Right cardiac atrium (tissue), 5 donors: Measurements from ENCODE around the gene PYCR2. TPM values are rescaled to one million over a fixed set of nuclear protein-coding genes. Genes with fewer than 3 reads are reported as not detected.

Experiments
- ATAC-seq, 2 donors: fragments of 200-7000 bp; cut with Tn5 transposase; one replicate each; pipeline versions ENCODE4 v1.8.0 to v1.9.1; 2020; ENCODE audit warnings: moderate library complexity in 2 of 2, mild to moderate bottlenecking in 1 of 2
- DNase-seq, 3 donors: peaks; one replicate each; pipeline ENCODE4 v3.0.0-alpha.2; 2020
- H3K27ac ChIP-seq: one replicate; pipeline ENCODE4 v1.5.1; 2013; ENCODE audit warnings: mild to moderate bottlenecking, low read length, control low read depth, moderate library complexity
- H3K27me3 ChIP-seq: one replicate; pipeline ENCODE4 v1.6.1; 2013; ENCODE audit not compliant: control insufficient read depth, insufficient read depth
- H3K4me1 ChIP-seq: one replicate; pipeline ENCODE4 v1.6.1; 2013; ENCODE audit warnings: low read length; ENCODE audit not compliant: control insufficient read depth, insufficient read depth
- H3K4me3 ChIP-seq: one replicate; pipeline ENCODE4 v1.5.1; 2013; ENCODE audit warnings: low read length, control low read depth
- H3K9me3 ChIP-seq: one replicate; pipeline ENCODE4 v1.6.1; 2013; ENCODE audit warnings: low read length; ENCODE audit not compliant: control insufficient read depth
- WGBS: extraction: QIAGEN DNeasy Blood & Tissue Kit; methylation state at CpG from one replicate; pipeline ENCODE4 v1.1.7; 2013; 5-methylcytosine and 5-hydroxymethylcytosine counted together
- intact Hi-C, 4 donors: fragments of 100-400 bp; cut with DNase I; formaldehyde crosslinking; loops; one replicate each; pipeline versions ENCODE4 v1.11.0 to v1.14.0; 2022 to 2023
- microRNA-seq, 2 donors: library from miRNA; unstranded; fragments of <30 nt; microRNA quantifications; one replicate each; pipeline ENCODE4 v1.2.0, GENCODE V29; 2020 to 2021
- polyA plus RNA-seq: library from polyadenylated mRNA; stranded (reverse); fragments of 200-250 nt; gene quantifications from one replicate; pipeline ENCODE4 v1.2.3, GENCODE V29; 2013
- total RNA-seq, 4 donors: library from RNA; stranded (reverse); fragmentation: NEBNext Ultra II Directional; extraction: Animal tissue kit (Norgen Biotek cat#: 25700); gene quantifications; one replicate each; pipeline ENCODE4 v1.2.1, GENCODE V29; 2021
- donor health status: healthy with polysubstance abuse.
- donor health status: DM: no; HTN: yes; CAD: no.
- donor health status: DM: no; HTN: no; CAD: no.
- donor health status: DM: no; HTN: yes; CAD: no; lungs with severe emphysema.
- donor health status: DM: yes; HTN: yes; CAD: no.

PYCR2 gene
- total and polyA plus RNA-seq, 5 donors = 57.4 to 76.9 (median 64.2) TPM

- Histone ChIP-seq H3K4me3 (no peak overlapping the region), H3K4me1 (no peaks in the 10 kb centered on the region), H3K9me3 (no peaks in the 10 kb centered on the region), H3K27ac (no peak overlapping the region), H3K27me3 (no peaks in the 10 kb centered on the region)
- DNase-seq (no peak), ATAC-seq (no peak)
- 69% methylated on average over 3 of the region's 3 CpGs for WGBS
- intact Hi-C loops = no loop called here
Observed at GRCh38 chr1:225872075-225872430, 52.0 kb downstream of the PYCR2 start.

DNA sequence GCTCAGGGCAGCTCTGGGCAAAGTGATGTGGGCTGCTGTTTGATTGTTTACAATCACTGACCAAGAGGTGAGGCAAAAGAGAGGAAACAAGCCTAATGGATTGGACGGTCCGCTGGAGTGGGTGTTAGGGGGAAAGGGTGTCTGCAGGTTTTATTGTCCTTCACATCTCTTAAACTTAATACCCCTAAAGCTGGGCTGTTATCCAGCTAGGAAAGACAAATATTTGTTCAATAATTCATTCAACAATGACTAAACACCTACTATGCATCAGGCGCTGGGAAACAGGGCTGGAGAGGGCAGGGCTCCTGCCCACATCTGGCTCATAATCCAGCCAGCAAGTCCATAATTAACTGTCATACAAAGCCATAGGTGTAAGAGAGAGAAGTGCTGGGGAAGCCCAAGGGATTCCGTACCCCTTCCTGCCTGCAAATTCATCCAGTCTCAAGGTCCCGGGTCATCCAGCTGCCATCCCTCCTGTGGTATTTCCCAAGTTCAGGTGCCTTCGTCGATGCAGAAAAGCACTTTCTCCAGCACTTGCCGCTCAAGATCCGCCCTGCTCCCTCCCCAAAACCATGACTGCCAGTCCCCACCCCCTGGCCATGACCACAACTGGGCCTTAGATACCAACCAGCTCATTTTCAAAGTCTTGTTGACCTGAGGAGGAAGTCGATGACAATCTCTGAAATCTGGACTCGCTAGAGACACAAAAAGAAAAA, 52.5 kb downstream of the PYCR2 start:
- Histone ChIP-seq H3K9me3 (no peaks in the 10 kb centered on the region), H3K27me3 (no peaks in the 10 kb centered on the region), H3K4me3 (no peak overlapping the region), H3K27ac (no peak overlapping the region), H3K4me1 (no peaks in the 10 kb centered on the region)
- WGBS = 79% methylated on average over 11 of the region's 11 CpGs
- DNase-seq (no peak), ATAC-seq (no peak)
- intact Hi-C loops = no loop called here

DNA sequence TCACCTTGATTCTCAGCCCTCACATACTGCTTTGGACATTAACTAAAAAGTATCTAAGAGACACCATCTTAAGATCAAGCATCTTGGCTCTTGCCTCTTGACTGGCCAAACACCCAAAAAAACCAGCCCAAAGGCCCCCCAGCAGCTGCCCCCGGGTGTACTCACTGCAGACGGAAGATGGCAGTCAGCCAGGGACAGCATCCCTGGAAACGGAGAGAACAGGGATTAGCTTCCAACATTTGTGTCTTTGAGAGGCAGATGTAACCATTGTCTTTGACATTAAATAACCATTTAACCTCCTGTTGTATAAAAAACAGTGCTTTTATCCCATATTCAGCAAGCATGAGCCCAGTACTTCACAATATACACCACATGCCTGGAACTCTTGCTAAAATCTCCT, 53.1 kb downstream of the PYCR2 start:
- Histone ChIP-seq H3K4me1 (no peaks in the 10 kb centered on the region), H3K4me3 (no peak overlapping the region), H3K9me3 (no peaks in the 10 kb centered on the region), H3K27me3 (no peaks in the 10 kb centered on the region), H3K27ac (no peak overlapping the region)
- intact Hi-C loops = no loop called here
- WGBS = 49% methylated on average over 3 of the region's 3 CpGs
- ATAC-seq (no peak), DNase-seq (no peak)

Small RNAs within 50 kb of the gene (microRNA-seq; reads per million reads assigned to microRNA genes)
- 0 reads per million in 2 donors for gene MIR6741

Other genes with a start within 250 kb of the PYCR2 start
- 100 to 1,000 TPM; 193 to 245 (median 219) TPM for gene SRP9, start 146.4 kb downstream of the PYCR2 start, total RNA-seq
- gene SRP9, start 146.4 kb downstream of the PYCR2 start, polyA plus RNA-seq = 259 TPM
- 10 to 100 TPM; 47.3 to 65.0 (median 56.8) TPM for gene EPHX1, start 114.1 kb downstream of the PYCR2 start, total RNA-seq
- gene EPHX1, start 114.1 kb downstream of the PYCR2 start, polyA plus RNA-seq = 54.0 TPM
- gene TMEM63A, start 41.9 kb downstream of the PYCR2 start, total RNA-seq = 10 to 100 TPM; 32.6 to 44.4 (median 37.9) TPM
- 29.3 TPM for gene TMEM63A, start 41.9 kb downstream of the PYCR2 start, polyA plus RNA-seq
- gene LEFTY1, start 35.1 kb downstream of the PYCR2 start, total RNA-seq = under 1 TPM; 0.24 to 0.54 (median 0.49) TPM
- 0.11 TPM for gene LEFTY1, start 35.1 kb downstream of the PYCR2 start, polyA plus RNA-seq
- gene LEFTY2, start 17.0 kb upstream of the PYCR2 start, total RNA-seq = 1 to 10 TPM in 3 of 4 donors, under 1 TPM in 1; 0.60 to 2.1 (median 1.1) TPM
- 0.59 TPM for gene LEFTY2, start 17.0 kb upstream of the PYCR2 start, polyA plus RNA-seq
- gene SDE2, start 75.1 kb upstream of the PYCR2 start, total RNA-seq = 10 to 100 TPM; 12.2 to 18.3 (median 12.7) TPM
- gene SDE2, start 75.1 kb upstream of the PYCR2 start, polyA plus RNA-seq = 9.4 TPM
- 100 to 1,000 TPM; 304 to 344 (median 328) TPM for gene H3-3A, start 138.5 kb upstream of the PYCR2 start, total RNA-seq
- 557 TPM for gene H3-3A, start 138.5 kb upstream of the PYCR2 start, polyA plus RNA-seq